Stimulated activated CD8-positive, alpha-beta memory T cell treated with anti-CD3 and anti-CD28 coated beads, Interleukin-7, amount 100 ng/mL, for 24 hours (primary cell): ENCODE data around the gene HCN4.
"Not testable (repeated sequence)": the region's sequence is repeated elsewhere in the genome, so short reads cannot be mapped to it uniquely, and the experiment has no call there.

Experiments used
- DNase-seq: peaks from one replicate; pipeline ENCODE4 v3.0.0-alpha.2; 2020; ENCODE audit warnings: low read depth

The HCN4 gene

GRCh38 chr15:73368301-73369136 is at the start of gene HCN4:
Gene HCN4 (minus strand): TSS chr15:73368958. CDS start chr15:73368270, 688 bp downstream.
- no peak for DNase-seq

GRCh38 chr15:73414876-73415275 is 46.1 kb upstream of the HCN4 start:
- no peak for DNase-seq

GRCh38 chr15:73403171-73403570 is 34.4 kb upstream of the HCN4 start:
- DNase-seq = no peak

- DNase-seq = not testable (repeated sequence)
Measured at GRCh38 chr15:73400222-73400621, 31.5 kb upstream of the HCN4 start.

- DNase-seq = no peak
Measured at GRCh38 chr15:73398861-73399260, 30.1 kb upstream of the HCN4 start.

- no peak for DNase-seq
Measured at GRCh38 chr15:73397461-73397860, 28.7 kb upstream of the HCN4 start.

- no peak for DNase-seq
Measured at GRCh38 chr15:73395671-73396070, 26.9 kb upstream of the HCN4 start.

GRCh38 chr15:73394782-73395181 is 26.0 kb upstream of the HCN4 start:
- DNase-seq = no peak

GRCh38 chr15:73393336-73393735 is 24.6 kb upstream of the HCN4 start:
- DNase-seq = no peak

GRCh38 chr15:73392025-73392424 is 23.3 kb upstream of the HCN4 start:
- no peak for DNase-seq

GRCh38 chr15:73391128-73391872 is 22.5 kb upstream of the HCN4 start:
- DNase-seq = no peak

GRCh38 chr15:73389971-73390544 is 21.3 kb upstream of the HCN4 start:
- no peak for DNase-seq

GRCh38 chr15:73389539-73389938 is 20.8 kb upstream of the HCN4 start:
- DNase-seq = no peak

- DNase-seq = no peak
Measured at GRCh38 chr15:73388256-73388781, 19.6 kb upstream of the HCN4 start.

GRCh38 chr15:73387507-73388255 is 18.9 kb upstream of the HCN4 start:
- DNase-seq = no peak

GRCh38 chr15:73386886-73387506 is 18.2 kb upstream of the HCN4 start:
- no peak for DNase-seq

GRCh38 chr15:73386238-73386637 is 17.5 kb upstream of the HCN4 start:
- DNase-seq = no peak

- DNase-seq = no peak
Measured at GRCh38 chr15:73385205-73385604, 16.4 kb upstream of the HCN4 start.

- no peak for DNase-seq
Measured at GRCh38 chr15:73383310-73384189, 14.8 kb upstream of the HCN4 start.

GRCh38 chr15:73382115-73382514 is 13.4 kb upstream of the HCN4 start:
- DNase-seq = no peak

GRCh38 chr15:73380661-73381060 is 11.9 kb upstream of the HCN4 start:
- no peak for DNase-seq
